GM12878 (cell line): ENCODE data around the gene KRT222. TPM values are rescaled to one million over a fixed set of nuclear protein-coding genes. Genes with fewer than 3 reads are reported as not detected.

Experiments used
- ATAC-seq: fragments of 200-7000 bp; cut with Tn5 transposase; 3 replicates; pipeline ENCODE4 v1.9.1; 2020; ENCODE audit warnings: mild to moderate bottlenecking, moderate library complexity
- BruUV-seq: library from RNA; stranded (reverse); fragments of 400-500 nt; replicated peaks from 2 replicates; lab custom pipeline; 2021; lab: Mats Ljungman, UMichigan
- CTCF ChIA-PET: fragments of 300-600 bp; sonication (Branson Sonifier 250); formaldehyde crosslinking; extraction: SDS; loops from one replicate; lab custom pipeline; 2021; ENCODE audit warnings: inconsistent platforms; lab: Yijun Ruan, JAX
- POLR2A ChIA-PET: fragments of 350-600 bp; formaldehyde crosslinking; extraction: SDS; loops from one replicate; lab custom pipeline; 2021; ENCODE audit warnings: inconsistent platforms; lab: Charles Lee
- RAD21 ChIA-PET: fragments of 300-600 bp; sonication (Branson Sonifier 250); formaldehyde crosslinking; loops from one replicate; lab custom pipeline; 2023; ENCODE audit warnings: antibody characterized with exemption; ENCODE audit not compliant: unreplicated experiment; lab: Charles Lee
- SMC1A ChIA-PET: fragments of 300-600 bp; sonication (Branson Sonifier 250); formaldehyde crosslinking; loops from one replicate; lab custom pipeline; 2023; ENCODE audit not compliant: unreplicated experiment, uncharacterized antibody; lab: Charles Lee
- DNase-seq: peaks from one replicate; pipeline ENCODE4 v3.0.0-alpha.2; 2011; ENCODE audit warnings: low read depth, low spot score
- FAIRE-seq: peaks from 3 replicates; lab custom pipeline; 2011; peaks lifted over from hg19 to GRCh38; lab: Jason Lieb, UNC
- H2AFZ ChIP-seq: 2 replicates; pipeline ENCODE4 v1.6.0; 2011; ENCODE audit warnings: low read depth, low read length, control low read depth; ENCODE audit not compliant: control insufficient read depth
- H3K27ac ChIP-seq: 2 replicates; pipeline ENCODE4 v1.5.1; 2011; ENCODE audit warnings: control low read depth; ENCODE audit not compliant: control insufficient read depth, insufficient read depth
- H3K27me3 ChIP-seq, 2 experiments: replicated peaks in 1 of 2; 2 replicates each; pipeline versions ENCODE4 v1.6.0 to v1.6.1; 2011; ENCODE audit warnings: low read length in 1 of 2; ENCODE audit not compliant: control insufficient read depth in 2 of 2, insufficient read depth in 2 of 2
- H3K36me3 ChIP-seq, 2 experiments: 2 replicates each; pipeline ENCODE4 v1.5.1; 2011; ENCODE audit warnings: low read length in 1 of 2; ENCODE audit not compliant: control insufficient read depth in 2 of 2, insufficient read depth in 2 of 2
- H3K4me1 ChIP-seq: 2 replicates; pipeline ENCODE4 v1.6.1; 2011; ENCODE audit warnings: mild to moderate bottlenecking, low read length, moderate library complexity, mixed read lengths; ENCODE audit not compliant: control insufficient read depth, insufficient read depth
- H3K4me2 ChIP-seq: 2 replicates; pipeline ENCODE4 v1.6.0; 2011; ENCODE audit warnings: control low read depth; ENCODE audit not compliant: control insufficient read depth, insufficient read depth
- H3K4me3 ChIP-seq: fragments of 200-600 bp; sonication (generic); 2 replicates; pipeline ENCODE4 v1.5.1; 2016
- H3K79me2 ChIP-seq: 2 replicates; pipeline ENCODE4 v1.6.0; 2011; ENCODE audit warnings: low read length; ENCODE audit not compliant: control insufficient read depth, insufficient read depth
- H3K9ac ChIP-seq: 2 replicates; pipeline ENCODE4 v1.8.0; 2011; ENCODE audit warnings: low read length, control low read depth, mixed read lengths; ENCODE audit not compliant: control insufficient read depth, insufficient read depth
- H3K9me3 ChIP-seq: replicated peaks from 3 replicates; pipeline ENCODE4 v1.5.1; 2011; ENCODE audit warnings: mild to moderate bottlenecking, low read length; ENCODE audit not compliant: control insufficient read depth, insufficient read depth
- H4K20me1 ChIP-seq: 2 replicates; pipeline ENCODE4 v1.6.0; 2011; ENCODE audit not compliant: control insufficient read depth, insufficient read depth
- E2F8 ChIP-seq: fragments of 450-650 bp; IDR thresholded peaks from 2 replicates; pipeline ENCODE4 v1.6.1; 2018; ENCODE audit warnings: mild to moderate bottlenecking, low read depth, moderate library complexity; ENCODE audit not compliant: partially characterized antibody
- MLLT1 ChIP-seq: fragments of 450-650 bp; IDR thresholded peaks from 2 replicates; pipeline ENCODE4 v1.6.1; 2016; ENCODE audit warnings: mild to moderate bottlenecking
- REST ChIP-seq: IDR thresholded peaks from 2 replicates; pipeline ENCODE4 v1.6.1; 2012; ENCODE audit warnings: mild to moderate bottlenecking, low read depth, low read length
- SIX5 ChIP-seq: IDR thresholded peaks from 2 replicates; pipeline ENCODE4 v1.6.1; 2011; ENCODE audit warnings: mild to moderate bottlenecking, low read depth, low read length, moderate library complexity; ENCODE audit not compliant: severe bottlenecking
- ZNF217 ChIP-seq: fragments of 450-650 bp; IDR thresholded peaks from 2 replicates; pipeline ENCODE4 v1.6.1; 2017; ENCODE audit warnings: antibody characterized with exemption, mild to moderate bottlenecking
- ZNF687 ChIP-seq: fragments of 450-650 bp; IDR thresholded peaks from 2 replicates; pipeline ENCODE4 v1.6.1; 2017; ENCODE audit warnings: mild to moderate bottlenecking, moderate library complexity
- WGBS: methylation state at CpG from one replicate; pipeline ENCODE4 v1.1.6; 2016; ENCODE audit warnings: low lambda C conversion rate; ENCODE audit not compliant: insufficient replicate concordance, insufficient coverage; ENCODE audit errors: missing lambda C conversion rate; 5-methylcytosine and 5-hydroxymethylcytosine counted together
- in situ Hi-C: fragments of 300-500 bp; cut with MboI; formaldehyde crosslinking; loops from 9 replicates; pipeline ENCODE4 v1.14.3; 2018; ENCODE audit warnings: mixed read lengths
- intact Hi-C: fragments of 100-400 bp; cut with micrococcal nuclease; formaldehyde crosslinking; loops from one replicate; pipeline ENCODE4 v1.14.2; 2022; ENCODE audit not compliant: unreplicated experiment
- polyA plus RNA-seq, 11 experiments: library from polyadenylated mRNA; depleted of rRNA in 4 of 11; unstranded in 6 of 11; stranded (reverse) in 5 of 11; fragments of >200 nt; fragmentation: Nextera tagmentation in 4 of 11; fragmentation: Illumina TruSeq in 1 of 11; extraction: Ambion mirVana in 4 of 11; extraction: Trizol in 1 of 11; gene quantifications; 1 replicate in 1 of 11; 2 replicates in 10 of 11; pipeline versions ENCODE4 v1.2.1 to v1.2.3, GENCODE V29; 2011 to 2016; ENCODE audit warnings: inconsistent platforms in 2 of 11, missing spikeins in 2 of 11, low read depth in 1 of 11
- total RNA-seq, 4 experiments: library from RNA; depleted of rRNA in 3 of 4; stranded (reverse); fragments of >200 nt in 3 of 4; fragmentation: Illumina TruSeq in 1 of 4; extraction: Trizol in 1 of 4; gene quantifications; 2 replicates each; pipeline versions ENCODE4 v1.2.1 to v1.2.3, GENCODE V29; 2013 to 2021

Gene KRT222
- total and polyA plus RNA-seq, 10 of the 15 experiments (the other 5 are each of a cell fraction or from before 2014, with no cell fraction given): 0.21 to 6.4 (median 0.54) TPM; not detected in 1

GRCh38 chr17:40646791-40647623, 18.0 kb downstream of the KRT222 start:
- 7% methylated on average over 17 of the region's 18 CpGs for WGBS
- ChIA-PET RAD21 (interaction anchor here (0.7 to 4.4 kb wide), 10 partner anchors 8 to 1021 kb away, joined by 3 to 37 read pairs (median 8); no protein-coding TSS in a partner anchor), SMC1A (interaction anchor here (0.7 to 2.2 kb wide), 18 partner anchors 8 to 1002 kb away, joined by 3 to 15 read pairs (median 4); no protein-coding TSS in a partner anchor), CTCF (interaction anchor here (0.8 to 5.8 kb wide), 11 partner anchors 12 to 1029 kb away, joined by 3 to 36 read pairs (median 4); partner anchors contain the start of gene CDC6), POLR2A (interaction anchor here (0.8 to 3.3 kb wide), 6 partner anchors 9 to 172 kb away, joined by 3 to 16 read pairs (median 3); partner anchors contain the start of gene KRT222)
- Histone ChIP-seq H3K4me1 (no peaks in the 10 kb centered on the region), H2AFZ (peak overlapping the region; percentile 96), H3K9ac (peak overlapping the region; percentile 95), H3K36me3 (peaks cover 0 to 4% of the 10 kb centered on the region in 2 experiments; a peak in 1 of 4 replicates), H3K4me2 (peak overlapping the region; percentile 75), H3K27me3 (no peaks in the 10 kb centered on the region), H4K20me1 (no peaks in the 10 kb centered on the region), H3K9me3 (no peaks in the 10 kb centered on the region), H3K27ac (peak overlapping the region; percentile 98), H3K4me3 (peak overlapping the region; percentile 89), H3K79me2 (peaks cover 37% of the 10 kb centered on the region)
- intact Hi-C loops (loop anchor here (5.0 kb wide), 1 partner anchor 80 kb away; no protein-coding TSS in a partner anchor), in situ Hi-C loops (no loop called here)
- DNase-seq: no peak
- peak; percentile 72 for ATAC-seq
- FAIRE-seq: no peak
- TSS peak; percentile 70 for BruUV-seq
- TF ChIP-seq ZNF687 (0 out of 2 replicates have a peak, but pooled peaks have one; percentile 14), ZNF217 (no peak), E2F8 (no peak), MLLT1 (no peak), SIX5 (no peak), REST (0 out of 2 replicates have a peak, but pooled peaks have one; percentile 5)
